Stimulated activated naive CD8-positive, alpha-beta T cell treated with anti-CD3 and anti-CD28 coated beads, Interleukin-15, amount 100 ng/mL, for 72 hours (primary cell): ENCODE data around the gene RRH.
A peak's percentile ranks its signal among the peaks of the same experiment; 100 is the strongest.
"Not testable (repeated sequence)": the region's sequence is repeated elsewhere in the genome, so short reads cannot be mapped to it uniquely, and the experiment has no call there.

Source experiments
- ATAC-seq: fragments of 150-1000 bp; cut with Tn5 transposase; 2 replicates; pipeline ENCODE4 v1.10.0; 2021; ENCODE audit warnings: mild to moderate bottlenecking, moderate library complexity
- DNase-seq, 2 donors: peaks; one replicate each; pipeline ENCODE4 v3.0.0; 2021 to 2022
- H3K27ac Mint-ChIP-seq, 2 donors: one replicate each; pipeline ENCODE4 v1.8.0; 2022; ENCODE audit warnings: mild to moderate bottlenecking in 2 of 2, mixed read lengths in 2 of 2, moderate library complexity in 2 of 2
- H3K27me3 Mint-ChIP-seq: one replicate; pipeline ENCODE4 v1.8.0; 2022; ENCODE audit warnings: mixed read lengths
- H3K4me1 Mint-ChIP-seq: one replicate; pipeline ENCODE4 v1.8.0; 2022; ENCODE audit warnings: mild to moderate bottlenecking, mixed read lengths
- H3K4me3 Mint-ChIP-seq, 2 donors: one replicate each; pipeline ENCODE4 v1.8.0; 2022; ENCODE audit warnings: mild to moderate bottlenecking in 2 of 2, mixed read lengths in 2 of 2, moderate library complexity in 1 of 2
- H3K9me3 Mint-ChIP-seq, 2 donors: one replicate each; pipeline ENCODE4 v1.8.0; 2022; ENCODE audit warnings: mixed read lengths in 2 of 2

The RRH gene, protein sequence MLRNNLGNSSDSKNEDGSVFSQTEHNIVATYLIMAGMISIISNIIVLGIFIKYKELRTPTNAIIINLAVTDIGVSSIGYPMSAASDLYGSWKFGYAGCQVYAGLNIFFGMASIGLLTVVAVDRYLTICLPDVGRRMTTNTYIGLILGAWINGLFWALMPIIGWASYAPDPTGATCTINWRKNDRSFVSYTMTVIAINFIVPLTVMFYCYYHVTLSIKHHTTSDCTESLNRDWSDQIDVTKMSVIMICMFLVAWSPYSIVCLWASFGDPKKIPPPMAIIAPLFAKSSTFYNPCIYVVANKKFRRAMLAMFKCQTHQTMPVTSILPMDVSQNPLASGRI

GRCh38 chr4:109827672-109828071, at the start of gene RRH:
RRH (plus strand) TSS chr4:109827972; CDS start chr4:109828028, 56 bp downstream.
- H3K27me3 Mint-ChIP-seq, result no peaks in the 10 kb centered on the region
- H3K4me1 Mint-ChIP-seq, result peaks cover 7% of the 10 kb centered on the region
- no peaks in the 10 kb centered on the region for H3K9me3 Mint-ChIP-seq
- no peak within 1 kb of the TSS for H3K27ac Mint-ChIP-seq
- no peak within 1 kb of the TSS for H3K4me3 Mint-ChIP-seq
- DNase-seq (no peak), ATAC-seq (no peak)

DNA sequence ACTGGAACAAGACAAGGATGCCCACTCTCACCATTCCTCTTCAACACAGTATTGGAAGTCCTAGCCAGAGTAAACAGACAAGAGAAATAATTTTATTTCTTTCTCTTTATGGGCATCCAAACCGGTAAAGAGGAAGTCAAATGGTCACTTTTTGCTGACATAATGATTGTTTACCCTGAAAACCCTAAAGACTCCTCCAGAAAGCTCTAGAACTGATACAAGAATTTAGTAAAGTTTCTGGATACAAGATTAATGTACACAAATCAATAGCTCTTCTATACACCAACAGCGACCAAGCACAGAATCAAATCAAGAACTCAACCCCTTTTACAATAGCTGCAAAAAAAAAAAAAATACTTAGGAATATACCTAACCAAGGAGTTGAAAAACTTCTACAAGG, 45.7 kb upstream of the RRH start:
- not testable (repeated sequence) for H3K9me3 Mint-ChIP-seq, ATAC-seq, DNase-seq, H3K27ac Mint-ChIP-seq, H3K4me3 Mint-ChIP-seq, H3K4me1 Mint-ChIP-seq, H3K27me3 Mint-ChIP-seq

GRCh38 chr4:109786846-109787245, 40.9 kb upstream of the RRH start:
- Mint-ChIP-seq H3K4me3 (no peak overlapping the region), H3K27me3 (no peaks in the 10 kb centered on the region), H3K9me3 (peaks cover 0 to 18% of the 10 kb centered on the region in 2 donors), H3K4me1 (no peaks in the 10 kb centered on the region), H3K27ac (no peak overlapping the region)
- DNase-seq (no peak), ATAC-seq (no peak)

GRCh38 chr4:109787807-109788206, 40.0 kb upstream of the RRH start:
- Mint-ChIP-seq H3K4me1 (no peaks in the 10 kb centered on the region), H3K27me3 (no peaks in the 10 kb centered on the region), H3K9me3 (peaks cover 0 to 18% of the 10 kb centered on the region in 2 donors), H3K27ac (no peak overlapping the region), H3K4me3 (no peak overlapping the region)
- DNase-seq (no peak), ATAC-seq (no peak)

- Mint-ChIP-seq H3K4me3 (no peak overlapping the region), H3K9me3 (peaks cover 14 to 18% of the 10 kb centered on the region in 2 donors), H3K4me1 (no peaks in the 10 kb centered on the region), H3K27ac (no peak overlapping the region), H3K27me3 (no peaks in the 10 kb centered on the region)
- ATAC-seq (no peak), DNase-seq (no peak)
Observed at GRCh38 chr4:109795059-109795458, 32.7 kb upstream of the RRH start.

DNA sequence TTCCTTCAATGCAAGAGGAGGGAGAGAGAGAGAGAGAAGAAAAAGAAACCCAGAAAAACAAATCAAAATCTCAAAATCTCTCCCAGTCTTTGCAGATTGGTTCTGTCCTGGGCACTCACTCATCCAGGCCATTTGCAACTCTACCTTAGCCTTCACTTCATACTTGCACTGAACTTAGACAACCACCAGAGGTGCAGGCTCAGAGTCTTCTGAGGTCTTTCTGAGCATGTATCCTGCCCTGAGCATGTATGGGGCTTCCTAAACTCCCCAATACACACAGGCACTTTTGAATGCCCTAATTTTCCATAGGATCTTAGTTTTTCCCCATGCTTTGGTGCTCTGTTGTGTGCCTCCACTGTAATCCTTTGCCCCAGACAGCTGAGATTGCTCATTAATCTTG, 28.9 kb upstream of the RRH start:
- no peak overlapping the region for H3K4me3 Mint-ChIP-seq
- H3K27me3 Mint-ChIP-seq, result no peaks in the 10 kb centered on the region
- H3K27ac Mint-ChIP-seq, result no peak overlapping the region
- ATAC-seq (peak; percentile 53), DNase-seq (no peak)
- peaks cover 6 to 18% of the 10 kb centered on the region in 2 donors for H3K9me3 Mint-ChIP-seq
- no peaks in the 10 kb centered on the region for H3K4me1 Mint-ChIP-seq

DNA sequence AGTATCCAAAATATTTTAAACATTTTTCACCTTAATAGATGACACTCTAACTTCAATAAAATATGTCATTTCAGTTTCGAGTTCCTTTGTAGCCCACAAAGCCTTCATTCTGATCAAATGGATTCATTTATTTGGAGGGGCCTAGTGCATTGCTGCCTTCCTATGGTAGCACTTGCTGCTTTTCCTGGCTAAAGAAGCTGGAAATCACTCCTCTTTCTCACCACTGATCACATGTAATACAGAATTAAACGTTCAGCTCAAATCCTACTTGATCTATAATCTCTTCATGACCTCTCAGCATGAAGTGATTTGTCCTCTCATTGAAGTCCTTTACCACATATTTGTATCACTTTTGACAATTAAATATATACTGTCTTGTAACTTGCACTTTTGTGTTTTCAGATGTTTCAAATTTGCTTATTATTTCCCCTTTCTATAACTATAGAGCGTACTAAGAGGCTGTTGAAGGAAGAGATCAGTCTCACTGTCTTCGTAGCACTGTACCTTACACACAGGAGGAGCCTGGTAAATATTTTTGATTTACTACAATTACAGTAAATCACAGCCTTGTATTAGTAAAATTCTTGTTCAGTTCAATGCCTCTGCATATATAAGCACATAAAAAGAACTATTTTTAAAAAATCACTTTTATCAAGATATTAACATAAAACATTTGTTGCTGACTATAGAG, 26.5 kb upstream of the RRH start:
- Mint-ChIP-seq H3K4me1 (no peaks in the 10 kb centered on the region), H3K4me3 (no peak overlapping the region), H3K27ac (no peak overlapping the region), H3K27me3 (peaks cover 10% of the 10 kb centered on the region), H3K9me3 (peaks cover 0 to 4% of the 10 kb centered on the region in 2 donors)
- ATAC-seq (no peak), DNase-seq (no peak)

- DNase-seq, result no peak
- Mint-ChIP-seq H3K4me1 (no peaks in the 10 kb centered on the region), H3K4me3 (no peak within 1 kb of the TSS), H3K27me3 (peaks cover 10% of the 10 kb centered on the region), H3K9me3 (no peaks in the 10 kb centered on the region), H3K27ac (no peak within 1 kb of the TSS)
- ATAC-seq, result no peak
Observed at GRCh38 chr4:109801895-109802319, 25.9 kb upstream of the RRH start, which contains the start of gene CFI. CFI (minus strand) TSS chr4:109801999; CDS start chr4:109801971, 28 bp downstream.

- peaks cover 17% of the 10 kb centered on the region for H3K27me3 Mint-ChIP-seq
- no peak overlapping the region for H3K4me3 Mint-ChIP-seq
- no peak overlapping the region for H3K27ac Mint-ChIP-seq
- H3K4me1 Mint-ChIP-seq, result no peaks in the 10 kb centered on the region
- ATAC-seq (peak; percentile 62), DNase-seq (no peak)
- no peaks in the 10 kb centered on the region for H3K9me3 Mint-ChIP-seq
Observed at GRCh38 chr4:109803924-109804571, 23.7 kb upstream of the RRH start.

GRCh38 chr4:109809655-109810054, 18.1 kb upstream of the RRH start:
- DNase-seq, result no peak
- Mint-ChIP-seq H3K27ac (no peak overlapping the region), H3K9me3 (no peaks in the 10 kb centered on the region), H3K27me3 (peaks cover 16% of the 10 kb centered on the region), H3K4me1 (no peaks in the 10 kb centered on the region), H3K4me3 (no peak overlapping the region)
- no peak for ATAC-seq

GRCh38 chr4:109810552-109811387, 17.0 kb upstream of the RRH start:
- Mint-ChIP-seq H3K4me3 (no peak overlapping the region), H3K27me3 (peaks cover 7% of the 10 kb centered on the region), H3K4me1 (no peaks in the 10 kb centered on the region), H3K27ac (no peak overlapping the region), H3K9me3 (no peaks in the 10 kb centered on the region)
- DNase-seq, result no peak
- no peak for ATAC-seq

DNA sequence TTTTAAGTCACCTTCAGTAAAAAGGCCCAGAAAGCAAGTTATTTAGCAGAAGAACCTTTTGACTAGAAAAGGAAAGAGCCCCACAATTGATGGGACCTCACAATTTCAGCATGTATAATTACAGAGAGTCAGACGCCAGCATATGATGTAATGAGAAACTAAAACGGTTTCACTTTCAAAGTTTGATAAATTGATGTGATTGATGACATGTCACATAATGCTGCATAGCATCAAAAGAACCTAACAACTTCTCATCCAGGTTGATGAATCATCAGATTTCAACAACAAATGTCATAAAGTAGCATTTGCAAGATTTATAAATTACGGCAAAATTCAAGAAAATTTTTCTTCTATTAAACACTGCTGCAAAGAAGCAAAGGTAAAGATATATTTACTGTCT, 16.1 kb upstream of the RRH start:
- Mint-ChIP-seq H3K4me3 (no peak overlapping the region), H3K4me1 (peaks cover 7% of the 10 kb centered on the region), H3K9me3 (no peaks in the 10 kb centered on the region), H3K27me3 (peaks cover 7% of the 10 kb centered on the region), H3K27ac (peak overlapping the region in 1 of 2 donors; percentile 57)
- ATAC-seq (no peak), DNase-seq (no peak)

DNA sequence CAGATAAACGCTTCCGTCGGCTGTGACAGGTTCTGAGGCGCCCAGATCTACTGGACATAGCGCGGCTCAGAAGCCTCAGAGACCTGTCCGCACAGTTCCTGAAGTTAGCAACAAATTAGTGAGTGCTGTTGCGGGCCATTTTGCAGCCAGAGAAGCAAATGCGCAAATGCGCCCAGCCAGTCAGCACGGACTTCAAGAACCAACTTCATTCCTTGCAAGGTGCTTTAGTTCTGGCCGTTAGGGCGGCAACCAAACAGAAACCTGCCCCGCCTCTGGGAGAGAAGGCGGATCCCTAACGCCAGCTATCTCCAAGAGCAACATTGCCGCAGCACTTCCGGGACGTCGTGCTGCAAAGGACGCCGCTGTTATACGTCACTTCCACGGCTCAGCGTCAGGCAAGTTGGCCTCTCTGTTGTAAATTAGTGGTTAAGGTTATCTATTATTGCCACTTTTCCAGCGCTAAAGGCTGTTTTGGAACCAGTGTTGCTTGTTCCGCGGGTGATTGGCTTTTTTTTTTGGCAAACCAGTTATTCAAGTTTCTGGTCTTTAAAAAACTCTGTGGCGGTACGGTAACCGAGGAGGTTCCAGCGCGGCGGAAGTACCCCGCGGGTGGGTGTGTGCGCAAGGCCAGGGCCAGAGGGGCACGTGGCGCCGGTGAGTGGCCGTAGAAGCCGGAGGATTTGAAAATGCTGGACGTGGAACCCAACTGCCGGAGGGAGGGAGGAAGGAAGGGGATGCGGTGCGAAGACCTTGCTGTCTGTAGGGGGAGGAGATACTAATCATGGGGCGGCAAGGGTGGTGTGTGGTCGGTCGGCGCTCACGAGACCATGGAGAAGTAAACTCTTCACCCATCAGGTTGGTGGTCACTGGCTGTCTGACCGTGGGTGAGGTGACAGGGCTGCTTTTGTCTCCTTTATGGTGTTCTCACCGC, 12.4 kb upstream of the RRH start, which contains the start of gene GAR1:
Gene GAR1 (plus strand): TSS at position 612 of the 931 bp plus-strand sequence. CDS start 403 bp downstream, outside the sequence.
- peak within 1 kb of the TSS; percentile 96 to 99 for H3K27ac Mint-ChIP-seq
- peaks cover 42% of the 10 kb centered on the region for H3K4me1 Mint-ChIP-seq
- peak; percentile 79 to 88 for DNase-seq
- H3K27me3 Mint-ChIP-seq, result no peaks in the 10 kb centered on the region
- ATAC-seq, result peak; percentile 97
- H3K9me3 Mint-ChIP-seq, result no peaks in the 10 kb centered on the region
- peak within 1 kb of the TSS; percentile 96 to 99 for H3K4me3 Mint-ChIP-seq

GRCh38 chr4:109816082-109816442, 11.7 kb upstream of the RRH start:
- no peaks in the 10 kb centered on the region for H3K27me3 Mint-ChIP-seq
- no peaks in the 10 kb centered on the region for H3K9me3 Mint-ChIP-seq
- DNase-seq, result peak; percentile 24 to 55
- peak; percentile 29 for ATAC-seq
- H3K4me1 Mint-ChIP-seq, result peaks cover 48% of the 10 kb centered on the region
- H3K27ac Mint-ChIP-seq, result peak overlapping the region; percentile 96 to 99
- H3K4me3 Mint-ChIP-seq, result peak overlapping the region; percentile 96 to 99
